Gastrocnemius medialis (tissue), 4 donors: Measurements from ENCODE around the gene DYDC1. TPM values are rescaled to one million over a fixed set of nuclear protein-coding genes. Genes with fewer than 3 reads are reported as not detected.

ENCODE experiments used
- ATAC-seq, 2 donors: fragments of 150-250 bp; one replicate each; pipeline ENCODE4 v1.9.1; 2016
- DNase-seq, 2 donors: peaks; one replicate each; pipeline ENCODE4 v3.0.0-alpha.2; 2019
- H3K27ac ChIP-seq, 4 donors: fragments of 200-600 bp; sonication (generic); 1 replicate in 1 of 4; 2 replicates in 3 of 4; pipeline ENCODE4 v1.5.1; 2016 to 2018; ENCODE audit warnings: mild to moderate bottlenecking in 2 of 4, moderate library complexity in 1 of 4
- H3K27me3 ChIP-seq, 3 donors: fragments of 200-600 bp; sonication (generic) in 2 of 3; 1 replicate in 1 of 3; 2 replicates in 2 of 3; pipeline versions ENCODE4 v1.5.1 to v1.6.0; 2016 to 2019; ENCODE audit warnings: mild to moderate bottlenecking in 1 of 3, moderate library complexity in 1 of 3
- H3K36me3 ChIP-seq, 2 donors: fragments of 200-600 bp; sonication (generic) in 1 of 2; one replicate each; pipeline ENCODE4 v1.5.1; 2017 to 2018
- H3K4me1 ChIP-seq, 2 donors: fragments of 200-600 bp; sonication (generic) in 1 of 2; one replicate each; pipeline ENCODE4 v1.5.1; 2016 to 2017; ENCODE audit warnings: mild to moderate bottlenecking in 2 of 2
- H3K4me3 ChIP-seq, 4 donors: fragments of 200-600 bp; sonication (generic) in 3 of 4; 1 replicate in 1 of 4; 2 replicates in 3 of 4; pipeline ENCODE4 v1.5.1; 2016 to 2019; ENCODE audit warnings: mild to moderate bottlenecking in 2 of 4
- H3K9me3 ChIP-seq, 3 donors: fragments of 200-600 bp; sonication (generic) in 2 of 3; 1 replicate in 1 of 3; 2 replicates in 2 of 3; pipeline ENCODE4 v1.5.1; 2016 to 2019
- CTCF ChIP-seq, 5 experiments: fragments of 450-650 bp in 3 of 5; fragments of 200-600 bp in 2 of 5; sonication (generic) in 2 of 5; IDR thresholded peaks in 4 of 5; conservative IDR thresholded peaks in 1 of 5; 1 replicate in 4 of 5; 2 replicates in 1 of 5; pipeline ENCODE4 v1.5.1; 2016 to 2019; ENCODE audit warnings: antibody characterized with exemption in 5 of 5, mild to moderate bottlenecking in 3 of 5, moderate library complexity in 3 of 5
- POLR2A ChIP-seq, 2 donors: fragments of 450-650 bp; IDR thresholded peaks; one replicate each; pipeline ENCODE4 v1.6.1; 2017; ENCODE audit warnings: antibody characterized with exemption in 2 of 2, mild to moderate bottlenecking in 2 of 2, moderate library complexity in 2 of 2
- in situ Hi-C, 4 donors: fragments of 200-750 bp; cut with MboI; loops; one replicate each; pipeline versions ENCODE4 v1.15.0 to v1.8.0; 2017; ENCODE audit warnings: low sequenced_read_pairs in 4 of 4
- intact Hi-C: fragments of 100-400 bp; cut with DNase I; formaldehyde crosslinking; loops from one replicate; pipeline ENCODE4 v1.15.1; 2023; ENCODE audit warnings: low total_unique reads
- total RNA-seq, 4 donors: library from RNA; depleted of rRNA; stranded (reverse); fragments of >200 nt; gene quantifications; one replicate each; pipeline versions ENCODE4 v1.1.0 to v1.2.3, GENCODE V29; 2016

DYDC1 gene
- total RNA-seq: not detected

- Histone ChIP-seq H3K36me3 (no peaks in the 10 kb centered on the region), H3K27me3 (peaks cover 11 to 23% (median 16%) of the 10 kb centered on the region in 3 donors), H3K4me1 (no peaks in the 10 kb centered on the region), H3K9me3 (no peaks in the 10 kb centered on the region), H3K27ac (no peak within 1 kb of the TSS), H3K4me3 (peak within 1 kb of the TSS; percentile 33 to 45 (median 42))
- in situ Hi-C loops: no loop called here
- intact Hi-C loops: no loop called here
- DNase-seq (no peak), ATAC-seq (no peak)
- TF ChIP-seq POLR2A (IDR thresholded peaks at IDR 0.05) (no peak), CTCF (IDR thresholded peaks at IDR 0.05 in 4 of 5, conservative IDR thresholded peaks at IDR 0.05 in 1 of 5) (no peak)
Measured at GRCh38 chr10:80356563-80356988, at the start of gene DYDC1, which contains the start of gene DYDC2. Gene DYDC1, minus strand, starts transcription at chr10:80356755. Its CDS starts 4,154 bp downstream, at chr10:80352601. Gene DYDC2, plus strand, starts transcription at chr10:80356781. Its CDS starts 5,663 bp downstream, at chr10:80362444.

GRCh38 chr10:80406204-80406603, 49.6 kb upstream of the DYDC1 start:
- no peaks in the 10 kb centered on the region for H3K36me3 ChIP-seq
- peaks cover 20 to 25% of the 10 kb centered on the region in 2 donors for H3K4me1 ChIP-seq
- TF ChIP-seq POLR2A (IDR thresholded peaks at IDR 0.05): no peak
- TF ChIP-seq CTCF (IDR thresholded peaks at IDR 0.05 in 4 of 5, conservative IDR thresholded peaks at IDR 0.05 in 1 of 5): no peak
- DNase-seq (no peak), ATAC-seq (no peak)
- no peaks in the 10 kb centered on the region for H3K9me3 ChIP-seq
- in situ Hi-C loops: no loop called here
- no peak overlapping the region for H3K4me3 ChIP-seq
- no peaks in the 10 kb centered on the region for H3K27me3 ChIP-seq
- intact Hi-C loops: loop anchor here (5.0 kb wide), 1 partner anchor 46 kb away; the partner anchor contains the start of gene TSPAN14
- peak overlapping the region; percentile 30 to 79 (median 46) for H3K27ac ChIP-seq

- no peaks in the 10 kb centered on the region for H3K27me3 ChIP-seq
- in situ Hi-C loops: no loop called here
- ATAC-seq: peak in 1 of 2 donors; percentile 67
- H3K36me3 ChIP-seq: no peaks in the 10 kb centered on the region
- peak overlapping the region; percentile 30 to 79 (median 46) for H3K27ac ChIP-seq
- no peak for DNase-seq
- H3K4me1 ChIP-seq: peaks cover 20 to 22% of the 10 kb centered on the region in 2 donors
- TF ChIP-seq CTCF (IDR thresholded peaks at IDR 0.05 in 4 of 5, conservative IDR thresholded peaks at IDR 0.05 in 1 of 5) (no peak), POLR2A (IDR thresholded peaks at IDR 0.05) (no peak)
- no peaks in the 10 kb centered on the region for H3K9me3 ChIP-seq
- H3K4me3 ChIP-seq: no peak overlapping the region
- intact Hi-C loops: loop anchor here (5.0 kb wide), 1 partner anchor 47 kb away; the partner anchor contains the start of gene TSPAN14
Measured at GRCh38 chr10:80405626-80406025, 49.1 kb upstream of the DYDC1 start.

- Histone ChIP-seq H3K4me1 (peaks cover 15 to 18% of the 10 kb centered on the region in 2 donors), H3K27ac (peak overlapping the region in 3 of 4 donors; percentile 30 to 79 (median 56)), H3K36me3 (no peaks in the 10 kb centered on the region), H3K27me3 (no peaks in the 10 kb centered on the region), H3K4me3 (no peak overlapping the region), H3K9me3 (no peaks in the 10 kb centered on the region)
- no peak for DNase-seq
- no peak for TF ChIP-seq CTCF (IDR thresholded peaks at IDR 0.05 in 4 of 5, conservative IDR thresholded peaks at IDR 0.05 in 1 of 5)
- TF ChIP-seq POLR2A (IDR thresholded peaks at IDR 0.05): no peak
- ATAC-seq: no peak
- in situ Hi-C loops: no loop called here
- intact Hi-C loops: loop anchor here (5.0 kb wide), 1 partner anchor 47 kb away; the partner anchor contains the start of gene TSPAN14
Measured at GRCh38 chr10:80405035-80405434, 48.5 kb upstream of the DYDC1 start.
